BJ (cell line): ENCODE results near the gene CCDC120. TPM values are rescaled to one million over a fixed set of nuclear protein-coding genes. Genes with fewer than 3 reads are reported as not detected.

ENCODE experiments used
- CTCF ChIA-PET: fragments of 350-600 bp; formaldehyde crosslinking; extraction: SDS; loops from one replicate; lab custom pipeline; 2021; ENCODE audit warnings: antibody characterized with exemption, inconsistent platforms; lab: Yijun Ruan, JAX
- POLR2A ChIA-PET: fragments of 300-600 bp; sonication (Branson Sonifier 250); formaldehyde crosslinking; extraction: SDS; loops from one replicate; lab custom pipeline; 2021; ENCODE audit warnings: antibody characterized with exemption; lab: Charles Lee
- DNase-seq: peaks from one replicate; pipeline ENCODE4 v3.0.0-alpha.2; 2011; ENCODE audit warnings: low read depth
- H3K27me3 ChIP-seq: 2 replicates; pipeline ENCODE4 v1.6.0; 2011; ENCODE audit warnings: low read length; ENCODE audit not compliant: control insufficient read depth, insufficient read depth
- H3K36me3 ChIP-seq: 2 replicates; pipeline ENCODE4 v1.5.1; 2011; ENCODE audit warnings: low read length; ENCODE audit not compliant: control insufficient read depth, insufficient read depth
- H3K4me3 ChIP-seq: 2 replicates; pipeline ENCODE4 v1.5.1; 2011; ENCODE audit warnings: low read depth, mild to moderate bottlenecking, control low read depth, low read length
- CTCF ChIP-seq: IDR thresholded peaks from 2 replicates; pipeline ENCODE4 v1.5.1; 2011; ENCODE audit warnings: low read depth, mild to moderate bottlenecking, control low read depth, inconsistent platforms, low read length, moderate library complexity; ENCODE audit not compliant: insufficient read depth
- polyA plus RNA-seq: library from polyadenylated mRNA; depleted of rRNA; stranded (reverse); fragments of >200 nt; gene quantifications from 2 replicates; pipeline ENCODE4 v1.2.3, GENCODE V29; 2011

CCDC120 gene
- polyA plus RNA-seq, 1 experiment = 0.96 TPM

- no peak for DNase-seq
- Histone ChIP-seq H3K4me3 (peak overlapping the region; percentile 75), H3K36me3 (peaks cover 10% of the 10 kb centered on the region), H3K27me3 (no peaks in the 10 kb centered on the region)
- ChIA-PET CTCF (interaction anchor here (0.7 to 1.1 kb wide), 3 partner anchors 70 to 150 kb away, joined by 3 to 4 read pairs (median 4); partner anchors contain the start of gene KCND1), POLR2A (interaction anchor here (0.6 to 1.2 kb wide), 2 partner anchors 29 to 84 kb away, joined by 3 to 6 read pairs; partner anchors contain the start of gene OTUD5)
- no peak for TF ChIP-seq CTCF
Observed at GRCh38 chrX:49041744-49042580, 16.8 kb upstream of the CCDC120 start.

- POLR2A ChIA-PET = interaction anchor here (1.1 to 1.2 kb wide), 2 partner anchors 41 to 85 kb away, joined by 4 to 6 read pairs; partner anchors contain the start of genes GRIPAP1 and OTUD5
- H3K4me3 ChIP-seq = peak overlapping the region; percentile 75
- no peak for TF ChIP-seq CTCF
- H3K36me3 ChIP-seq = peaks cover 10% of the 10 kb centered on the region
- CTCF ChIA-PET = interaction anchor here (0.7 to 1.5 kb wide), 6 partner anchors 71 to 282 kb away, joined by 3 to 4 read pairs (median 3); partner anchors contain the start of genes KCND1, PQBP1 and TIMM17B
- DNase-seq = no peak
- no peaks in the 10 kb centered on the region for H3K27me3 ChIP-seq
Observed at GRCh38 chrX:49042581-49043219, 16.1 kb upstream of the CCDC120 start.

GRCh38 chrX:49043220-49043986, 15.4 kb upstream of the CCDC120 start, which contains the start of gene TFE3:
Gene TFE3, minus strand, starts transcription at chrX:49043357. Its CDS starts 131 bp downstream, at chrX:49043226.
- peak; percentile 69 for TF ChIP-seq CTCF
- POLR2A ChIA-PET = interaction anchor here (0.6 to 1.1 kb wide), 2 partner anchors 41 to 71 kb away, joined by 4 read pairs; partner anchors contain the start of gene GRIPAP1

DNA sequence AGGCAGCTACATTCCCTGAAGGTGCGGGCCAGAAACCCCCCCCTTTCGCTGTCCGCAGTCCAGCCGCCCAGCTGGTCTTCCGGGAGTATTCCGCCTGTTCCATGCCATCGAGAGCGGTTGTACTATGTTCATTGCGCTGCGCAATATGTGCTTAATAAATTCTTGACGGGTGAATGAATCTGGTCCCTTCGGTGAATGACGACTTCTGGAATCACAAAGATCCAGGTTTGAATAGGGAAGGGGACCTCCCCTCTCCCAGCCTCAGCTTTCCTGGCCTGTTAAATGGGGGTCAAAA, 14.9 kb upstream of the CCDC120 start:
- Histone ChIP-seq H3K36me3 (peaks cover 7% of the 10 kb centered on the region), H3K4me3 (0 out of 2 replicates have a peak overlapping the region, but pooled peaks have one; percentile 9), H3K27me3 (no peaks in the 10 kb centered on the region)
- no peak for TF ChIP-seq CTCF
- ChIA-PET CTCF (interaction anchor here (0.7 to 1.5 kb wide), 3 partner anchors 9 to 146 kb away, joined by 3 to 5 read pairs (median 3); partner anchors contain the start of genes PQBP1 and TIMM17B), POLR2A (no interaction called here)
- DNase-seq = no peak

More at GRCh38 chrX:49043220-49043986, 15.4 kb upstream of the CCDC120 start, which contains the start of gene TFE3:
- Histone ChIP-seq H3K27me3 (no peaks in the 10 kb centered on the region), H3K36me3 (peaks cover 7% of the 10 kb centered on the region), H3K4me3 (peak within 1 kb of the TSS; percentile 75)
- peak; percentile 98 for DNase-seq
- CTCF ChIA-PET = interaction anchor here (0.7 to 1.5 kb wide), 5 partner anchors 10 to 282 kb away, joined by 3 to 5 read pairs (median 3); partner anchors contain the start of genes KCND1, PQBP1 and TIMM17B
